ENCODE results near the gene PBRM1. TPM values are rescaled to one million over a fixed set of nuclear protein-coding genes. Genes with fewer than 3 reads are reported as not detected.

PBRM1 gene
- total and polyA plus RNA-seq, 2 of the 13 experiments (the other 11 are each of a cell fraction or from before 2014, with no cell fraction given) = 10.9 to 33.2 TPM

DNA sequence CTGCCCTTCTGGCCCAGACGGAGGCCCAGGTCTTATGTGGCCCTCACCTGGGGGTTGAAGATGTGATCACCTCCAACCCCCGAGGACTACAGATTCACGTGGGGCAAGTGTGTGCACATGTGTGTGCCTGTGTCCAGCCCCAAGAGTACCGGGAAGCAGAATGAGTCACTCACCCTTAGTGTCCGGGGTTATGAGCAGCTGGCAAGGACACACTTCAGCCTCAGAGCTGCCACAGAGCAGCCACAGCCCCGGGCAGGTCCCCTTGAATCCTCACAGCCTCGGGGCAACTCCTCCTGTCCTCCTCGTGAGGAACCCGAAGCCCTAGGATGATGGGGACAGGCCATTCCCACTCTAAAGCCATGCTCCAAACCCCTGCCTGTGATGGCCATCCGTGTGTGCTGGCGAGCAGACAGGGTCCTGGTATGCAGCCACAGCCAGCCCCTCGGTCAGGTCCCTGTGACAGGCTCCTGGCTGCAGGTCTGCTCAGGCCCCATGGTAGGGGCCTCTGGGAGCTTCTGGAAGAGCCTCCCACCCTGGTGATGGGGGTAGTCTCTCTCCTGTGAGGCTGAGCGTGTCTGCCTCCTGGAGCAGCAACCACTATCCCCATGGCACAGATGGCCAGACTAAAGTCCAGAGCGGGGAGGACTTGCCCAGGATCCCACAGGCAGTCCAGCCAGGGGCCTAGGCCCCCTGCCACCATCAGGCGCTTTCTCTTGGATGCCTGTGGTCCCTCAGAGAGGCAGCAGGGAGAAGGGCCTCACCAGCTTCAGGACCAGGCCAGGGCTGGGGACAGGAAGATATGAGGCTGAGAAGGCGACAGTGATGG, 189.7 kb downstream of the PBRM1 start (continued):
- peak; percentile 67; the same call in 1 of the 2 replicates for TF ChIP-seq ZNF598 (CRISPR knock-in tag; IDR thresholded peaks at IDR 0.05; ENCODE audit: borderline replicate concordance)
- 0 out of 2 replicates have a peak, but pooled peaks have one; percentile 39 for TF ChIP-seq ZNF430 (CRISPR knock-in tag; IDR thresholded peaks at IDR 0.05)
- TF ChIP-seq MED1 (CRISPR knock-in tag; IDR thresholded peaks at IDR 0.05) = 0 out of 2 replicates have a peak, but pooled peaks have one; percentile 17
- no peak for TF ChIP-seq IKZF1 (IDR thresholded peaks at IDR 0.05)
- TF ChIP-seq GABPB1 (CRISPR knock-in tag; IDR thresholded peaks at IDR 0.05) = no peak
- TF ChIP-seq MAFF (IDR thresholded peaks at IDR 0.05; ENCODE audit: low read depth, low read length) = no peak
- TF ChIP-seq, protein P1, sequence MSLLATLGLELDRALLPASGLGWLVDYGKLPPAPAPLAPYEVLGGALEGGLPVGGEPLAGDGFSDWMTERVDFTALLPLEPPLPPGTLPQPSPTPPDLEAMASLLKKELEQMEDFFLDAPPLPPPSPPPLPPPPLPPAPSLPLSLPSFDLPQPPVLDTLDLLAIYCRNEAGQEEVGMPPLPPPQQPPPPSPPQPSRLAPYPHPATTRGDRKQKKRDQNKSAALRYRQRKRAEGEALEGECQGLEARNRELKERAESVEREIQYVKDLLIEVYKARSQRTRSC (CRISPR knock-in tag; IDR thresholded peaks at IDR 0.05; ENCODE audit: low read depth) = no peak
- no peak for TF ChIP-seq MED8 (CRISPR knock-in tag; IDR thresholded peaks at IDR 0.05; ENCODE audit: insufficient replicate concordance)
- TF ChIP-seq ZNF282 (IDR thresholded peaks at IDR 0.05; ENCODE audit: partially characterized antibody) = no peak
- TF ChIP-seq SRF (IDR thresholded peaks at IDR 0.05; ENCODE audit: low read depth, low read length) = no peak
- TF ChIP-seq, protein P2, sequence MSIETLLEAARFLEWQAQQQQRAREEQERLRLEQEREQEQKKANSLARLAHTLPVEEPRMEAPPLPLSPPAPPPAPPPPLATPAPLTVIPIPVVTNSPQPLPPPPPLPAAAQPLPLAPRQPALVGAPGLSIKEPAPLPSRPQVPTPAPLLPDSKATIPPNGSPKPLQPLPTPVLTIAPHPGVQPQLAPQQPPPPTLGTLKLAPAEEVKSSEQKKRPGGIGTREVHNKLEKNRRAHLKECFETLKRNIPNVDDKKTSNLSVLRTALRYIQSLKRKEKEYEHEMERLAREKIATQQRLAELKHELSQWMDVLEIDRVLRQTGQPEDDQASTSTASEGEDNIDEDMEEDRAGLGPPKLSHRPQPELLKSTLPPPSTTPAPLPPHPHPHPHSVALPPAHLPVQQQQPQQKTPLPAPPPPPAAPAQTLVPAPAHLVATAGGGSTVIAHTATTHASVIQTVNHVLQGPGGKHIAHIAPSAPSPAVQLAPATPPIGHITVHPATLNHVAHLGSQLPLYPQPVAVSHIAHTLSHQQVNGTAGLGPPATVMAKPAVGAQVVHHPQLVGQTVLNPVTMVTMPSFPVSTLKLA (IDR thresholded peaks at IDR 0.05) = peak; percentile 87
- TF ChIP-seq, protein P3, sequence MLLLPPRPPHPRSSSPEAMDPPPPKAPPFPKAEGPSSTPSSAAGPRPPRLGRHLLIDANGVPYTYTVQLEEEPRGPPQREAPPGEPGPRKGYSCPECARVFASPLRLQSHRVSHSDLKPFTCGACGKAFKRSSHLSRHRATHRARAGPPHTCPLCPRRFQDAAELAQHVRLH (CRISPR knock-in tag; IDR thresholded peaks at IDR 0.05; ENCODE audit: borderline replicate concordance, low read depth) = no peak
- TF ChIP-seq, protein P4, sequence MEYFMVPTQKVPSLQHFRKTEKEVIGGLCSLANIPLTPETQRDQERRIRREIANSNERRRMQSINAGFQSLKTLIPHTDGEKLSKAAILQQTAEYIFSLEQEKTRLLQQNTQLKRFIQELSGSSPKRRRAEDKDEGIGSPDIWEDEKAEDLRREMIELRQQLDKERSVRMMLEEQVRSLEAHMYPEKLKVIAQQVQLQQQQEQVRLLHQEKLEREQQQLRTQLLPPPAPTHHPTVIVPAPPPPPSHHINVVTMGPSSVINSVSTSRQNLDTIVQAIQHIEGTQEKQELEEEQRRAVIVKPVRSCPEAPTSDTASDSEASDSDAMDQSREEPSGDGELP (IDR thresholded peaks at IDR 0.05; ENCODE audit: borderline replicate concordance, low read depth) = peak; percentile 27; the same call in 1 of the 2 replicates
- TF ChIP-seq MXI1 (IDR thresholded peaks at IDR 0.05; ENCODE audit: borderline replicate concordance, low read depth, low read length) = 0 out of 3 replicates have a peak, but pooled peaks have one; percentile 28
- peak; percentile 63 for TF ChIP-seq SAP130 (CRISPR knock-in tag; IDR thresholded peaks at IDR 0.05; ENCODE audit: low read depth)
- TF ChIP-seq, protein P5, sequence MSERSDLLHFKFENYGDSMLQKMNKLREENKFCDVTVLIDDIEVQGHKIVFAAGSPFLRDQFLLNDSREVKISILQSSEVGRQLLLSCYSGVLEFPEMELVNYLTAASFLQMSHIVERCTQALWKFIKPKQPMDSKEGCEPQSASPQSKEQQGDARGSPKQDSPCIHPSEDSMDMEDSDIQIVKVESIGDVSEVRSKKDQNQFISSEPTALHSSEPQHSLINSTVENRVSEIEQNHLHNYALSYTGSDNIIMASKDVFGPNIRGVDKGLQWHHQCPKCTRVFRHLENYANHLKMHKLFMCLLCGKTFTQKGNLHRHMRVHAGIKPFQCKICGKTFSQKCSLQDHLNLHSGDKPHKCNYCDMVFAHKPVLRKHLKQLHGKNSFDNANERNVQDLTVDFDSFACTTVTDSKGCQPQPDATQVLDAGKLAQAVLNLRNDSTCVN (CRISPR knock-in tag; IDR thresholded peaks at IDR 0.05; ENCODE audit: borderline replicate concordance) = no peak
- no peak for TF ChIP-seq BRD4 (CRISPR knock-in tag; IDR thresholded peaks at IDR 0.05)
- no peak for TF ChIP-seq TERF1 (CRISPR knock-in tag; IDR thresholded peaks at IDR 0.05)
- TF ChIP-seq KDM5B (CRISPR knock-in tag; IDR thresholded peaks at IDR 0.05; ENCODE audit: borderline replicate concordance) = peak; percentile 18; the same call in 1 of the 2 replicates
- TF ChIP-seq, protein P6, sequence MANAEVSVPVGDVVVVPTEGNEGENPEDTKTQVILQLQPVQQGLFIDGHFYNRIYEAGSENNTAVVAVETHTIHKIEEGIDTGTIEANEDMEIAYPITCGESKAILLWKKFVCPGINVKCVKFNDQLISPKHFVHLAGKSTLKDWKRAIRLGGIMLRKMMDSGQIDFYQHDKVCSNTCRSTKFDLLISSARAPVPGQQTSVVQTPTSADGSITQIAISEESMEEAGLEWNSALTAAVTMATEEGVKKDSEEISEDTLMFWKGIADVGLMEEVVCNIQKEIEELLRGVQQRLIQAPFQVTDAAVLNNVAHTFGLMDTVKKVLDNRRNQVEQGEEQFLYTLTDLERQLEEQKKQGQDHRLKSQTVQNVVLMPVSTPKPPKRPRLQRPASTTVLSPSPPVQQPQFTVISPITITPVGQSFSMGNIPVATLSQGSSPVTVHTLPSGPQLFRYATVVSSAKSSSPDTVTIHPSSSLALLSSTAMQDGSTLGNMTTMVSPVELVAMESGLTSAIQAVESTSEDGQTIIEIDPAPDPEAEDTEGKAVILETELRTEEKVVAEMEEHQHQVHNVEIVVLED (CRISPR knock-in tag; IDR thresholded peaks at IDR 0.05; ENCODE audit: borderline replicate concordance) = no peak
- TF ChIP-seq ZNF7 (CRISPR knock-in tag; IDR thresholded peaks at IDR 0.05) = 0 out of 2 replicates have a peak, but pooled peaks have one; percentile 49
- 0 out of 2 replicates have a peak, but pooled peaks have one; percentile 12 for TF ChIP-seq RXRB (CRISPR knock-in tag; IDR thresholded peaks at IDR 0.05; ENCODE audit: borderline replicate concordance)
